GM18519 (cell line): ENCODE data around the gene CPN1.

Experiments used
- ATAC-seq: cut with Tn5 transposase; IDR thresholded peaks from one replicate; pipeline ENCODE4 v1.9.1; 2021; ENCODE audit warnings: mild to moderate bottlenecking, moderate library complexity; ENCODE audit not compliant: unreplicated experiment, low FRiP score

Gene CPN1

DNA sequence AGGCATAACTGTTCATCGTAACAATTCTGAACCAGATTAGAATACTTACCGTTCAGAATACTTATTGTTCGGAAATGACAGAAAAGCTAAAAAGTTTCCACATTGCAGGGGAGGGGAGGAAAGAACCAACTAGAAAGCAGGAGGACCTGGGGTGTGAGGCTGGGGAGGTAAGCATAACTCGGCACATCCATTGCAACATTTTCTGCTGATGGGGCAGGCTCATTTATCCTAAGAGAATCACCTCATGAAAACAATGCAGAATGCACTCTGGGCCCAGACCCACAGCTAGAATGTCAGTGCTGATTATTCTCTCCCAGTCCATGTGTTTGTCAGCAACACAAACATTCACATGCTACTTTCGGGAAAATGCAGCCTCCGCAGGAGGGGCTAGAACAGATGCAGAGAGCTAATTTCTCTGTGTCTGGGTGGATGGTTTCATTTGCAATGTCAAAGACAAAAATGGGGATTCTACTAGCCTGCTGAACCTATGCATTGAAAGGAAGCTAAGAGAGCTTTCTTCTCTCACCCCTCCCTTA lies 81.5 kb downstream of the CPN1 start:
- ATAC-seq: no peak

DNA sequence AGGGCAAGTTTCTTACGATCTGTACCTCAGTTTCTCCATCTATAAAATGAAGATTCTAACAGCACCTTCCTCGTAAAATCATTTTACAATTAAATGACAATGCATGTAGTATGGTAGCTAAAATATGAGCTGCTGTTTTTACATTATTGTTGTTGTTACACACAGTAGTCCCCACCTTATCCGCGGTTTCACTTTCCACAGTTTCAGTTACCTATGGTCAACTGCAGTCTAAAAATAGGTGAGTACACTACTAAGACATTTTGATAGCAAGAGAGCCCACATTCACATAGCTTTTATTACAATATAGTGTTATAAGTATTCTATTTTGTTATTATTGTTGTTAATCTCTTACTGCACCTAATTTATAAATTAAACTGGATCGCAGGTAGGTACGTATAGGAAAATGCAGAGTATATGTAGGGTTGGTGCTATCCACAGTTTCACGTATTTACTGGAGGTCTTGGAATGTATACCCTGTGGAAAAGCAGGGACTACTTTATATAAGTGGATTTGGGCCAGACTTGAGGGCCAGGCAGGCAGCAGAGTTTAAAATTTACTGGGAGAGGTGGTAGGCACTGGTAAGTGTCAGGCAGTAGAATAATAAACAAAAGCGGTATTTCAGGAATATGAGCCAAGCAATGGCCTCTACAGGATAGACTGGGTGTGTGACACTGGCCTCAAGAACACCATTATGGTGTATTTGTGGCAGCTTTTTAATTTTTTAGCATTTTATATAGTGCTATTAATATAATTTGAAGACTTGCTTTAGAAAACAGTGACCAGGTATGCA lies 82.2 kb downstream of the CPN1 start:
- ATAC-seq: no peak

DNA sequence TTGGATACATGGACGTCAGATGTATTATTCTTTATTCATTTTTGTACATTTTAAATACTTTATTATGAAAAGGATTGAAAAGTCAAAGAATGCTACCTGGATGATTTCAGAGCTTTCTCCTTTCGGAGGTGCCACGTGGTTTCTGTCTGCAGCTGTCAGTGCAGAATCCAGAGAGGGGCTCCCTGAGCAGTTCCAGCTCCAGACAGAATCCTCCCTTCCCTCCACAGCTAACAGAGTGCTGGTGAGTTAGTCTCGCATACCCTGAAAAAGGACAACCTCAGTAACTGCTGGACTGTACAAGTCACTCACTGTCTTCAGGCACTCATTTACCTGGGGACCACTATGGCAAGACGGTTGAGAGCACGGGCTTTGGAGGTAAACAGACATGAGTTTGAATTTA lies 82.8 kb downstream of the CPN1 start:
- ATAC-seq: no peak

DNA sequence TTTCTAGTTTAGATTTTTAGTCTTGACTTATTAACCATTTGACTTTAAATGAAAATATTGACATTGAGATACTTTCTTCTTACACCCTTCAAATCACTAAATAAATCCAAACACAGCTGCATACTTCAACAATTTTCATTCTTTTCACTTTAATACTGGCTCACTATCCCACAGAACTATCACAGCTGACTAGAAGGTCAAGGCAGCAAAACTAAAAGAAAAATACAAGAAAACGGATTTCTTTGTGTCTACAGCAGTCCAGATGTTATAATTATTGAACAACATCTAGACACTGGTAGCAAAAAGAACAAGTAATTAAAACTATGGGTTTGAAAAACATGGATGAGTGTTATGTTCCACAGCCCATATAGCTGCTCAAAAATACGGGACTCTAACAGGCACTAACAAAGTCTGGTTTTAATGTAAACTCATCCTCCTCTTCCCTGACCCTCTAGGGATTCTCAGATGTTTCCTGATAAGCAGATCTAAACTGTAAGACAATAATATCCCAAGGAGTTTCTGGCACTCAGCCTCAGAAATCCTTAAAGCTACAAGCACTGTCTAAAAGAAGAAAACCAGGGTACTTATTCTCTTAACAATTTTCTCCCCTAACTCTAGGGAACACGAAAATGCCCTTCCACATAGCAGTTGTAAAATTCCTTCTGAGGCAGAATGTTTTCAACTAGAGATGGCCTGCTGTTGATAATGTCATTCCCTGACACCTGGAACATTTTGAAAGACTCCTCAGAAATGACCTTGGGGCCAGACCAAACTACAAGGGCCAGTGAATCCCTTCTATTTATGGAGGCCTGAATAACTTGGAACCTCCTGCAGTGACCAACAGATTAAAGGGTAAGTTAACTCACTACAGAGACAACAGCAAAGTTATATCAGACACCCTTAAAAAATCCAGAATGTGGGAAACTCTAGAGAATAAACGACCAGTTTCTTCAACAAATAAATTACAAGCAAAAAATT lies 84.7 kb downstream of the CPN1 start:
- no peak for ATAC-seq

DNA sequence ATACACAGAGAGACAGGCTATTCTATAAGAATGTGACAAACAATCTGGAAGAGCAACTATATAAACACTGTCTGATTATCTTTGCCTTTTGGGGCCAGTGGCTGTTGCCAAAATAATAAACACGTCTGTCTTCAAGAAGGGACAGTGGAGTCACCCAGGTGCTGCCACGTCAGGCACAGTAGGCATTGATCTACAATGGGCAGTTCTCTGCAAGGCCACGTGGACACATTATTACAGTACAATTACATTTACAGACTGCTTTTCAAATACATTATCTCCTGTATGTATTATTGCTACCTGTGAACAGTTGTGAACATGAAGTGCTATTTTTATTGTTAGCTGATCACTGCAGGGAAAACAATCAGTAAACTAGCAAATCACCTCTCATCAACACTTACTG lies 86.0 kb downstream of the CPN1 start:
- ATAC-seq: no peak

DNA sequence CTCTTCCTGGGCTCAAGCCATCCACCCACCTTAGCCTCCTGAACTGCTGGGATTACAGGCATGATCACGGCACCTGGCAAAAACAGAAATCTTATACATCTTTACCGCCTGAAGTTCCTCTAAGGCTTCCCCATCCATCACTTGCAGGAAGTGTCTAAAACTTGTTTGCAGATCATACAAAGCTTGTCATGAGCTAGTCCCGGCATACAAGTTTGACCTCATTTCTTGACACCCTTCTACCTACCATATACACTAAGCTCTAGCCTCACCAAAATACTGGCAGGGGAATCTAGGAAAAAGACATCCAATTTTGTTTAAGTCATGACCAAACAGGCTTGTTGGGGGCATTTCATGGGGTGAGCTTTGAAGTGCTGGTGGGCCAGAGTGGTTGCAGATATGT lies 86.4 kb downstream of the CPN1 start:
- ATAC-seq: no peak

DNA sequence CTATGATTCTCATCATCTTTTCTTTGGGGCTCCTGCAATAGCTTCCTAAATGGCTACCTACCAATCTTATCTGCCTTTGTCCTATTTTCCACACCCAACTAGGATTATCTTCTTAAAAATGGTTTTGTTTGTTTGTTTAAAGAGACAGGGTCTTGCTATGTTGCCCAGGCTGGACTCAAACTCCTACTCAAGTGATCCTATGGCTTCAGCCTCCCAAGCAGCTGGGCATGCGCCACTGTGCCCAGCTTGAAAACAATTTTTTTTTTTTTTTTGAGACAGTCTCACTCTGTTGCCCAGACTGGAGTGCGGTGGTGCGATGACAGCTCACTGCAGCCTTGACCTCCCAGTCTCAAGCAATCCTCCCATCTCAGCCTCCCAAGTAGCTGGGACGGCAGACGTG lies 86.9 kb downstream of the CPN1 start:
- no peak for ATAC-seq

DNA sequence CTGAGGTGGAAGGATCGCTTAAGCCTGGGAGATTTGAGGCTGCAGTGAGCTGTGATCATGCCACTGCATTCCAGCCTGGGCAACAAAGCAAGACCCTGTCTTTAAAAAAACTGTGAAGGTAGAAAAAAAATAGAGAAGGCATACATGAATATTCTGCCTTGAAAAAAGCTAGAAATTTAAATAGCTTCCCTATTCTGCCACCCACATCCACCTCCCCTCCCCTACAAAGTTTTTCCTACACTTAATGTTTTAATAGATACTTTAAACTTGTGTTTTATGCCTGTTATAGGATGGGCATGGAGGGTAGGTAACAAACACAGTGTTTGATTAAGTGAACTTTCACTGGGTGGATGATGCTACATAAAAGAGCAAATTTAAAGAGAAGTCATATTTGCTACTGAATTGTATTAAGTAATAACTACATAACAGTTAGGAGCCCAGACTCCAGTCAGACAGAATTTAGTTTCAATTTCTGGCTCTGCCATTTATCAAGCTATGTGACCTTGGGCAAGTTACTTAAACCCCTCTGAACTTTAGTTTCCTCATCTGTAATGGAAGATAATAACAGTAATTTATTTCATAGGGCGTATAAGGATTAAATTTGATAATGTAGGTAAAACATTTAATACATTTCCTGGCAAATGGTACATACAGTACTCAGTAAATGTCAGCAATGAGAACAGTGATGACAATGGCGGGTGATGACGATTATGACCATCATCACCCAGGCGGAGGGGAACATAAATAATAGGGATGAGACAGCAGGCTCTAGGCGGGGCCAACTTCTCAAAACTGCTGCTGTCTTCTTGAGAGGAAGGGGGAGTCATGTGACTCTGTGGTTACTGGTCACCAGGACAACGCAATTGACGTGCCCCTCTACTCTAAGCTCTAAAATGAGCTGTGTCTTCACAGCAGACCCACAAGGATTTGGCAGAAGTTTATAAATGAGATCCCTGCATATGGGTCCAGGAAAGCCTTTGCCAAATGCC lies 87.7 kb downstream of the CPN1 start:
- ATAC-seq: peak; percentile 84
